ENCODE measurements around the gene ZNF410.

Gene ZNF410

DNA sequence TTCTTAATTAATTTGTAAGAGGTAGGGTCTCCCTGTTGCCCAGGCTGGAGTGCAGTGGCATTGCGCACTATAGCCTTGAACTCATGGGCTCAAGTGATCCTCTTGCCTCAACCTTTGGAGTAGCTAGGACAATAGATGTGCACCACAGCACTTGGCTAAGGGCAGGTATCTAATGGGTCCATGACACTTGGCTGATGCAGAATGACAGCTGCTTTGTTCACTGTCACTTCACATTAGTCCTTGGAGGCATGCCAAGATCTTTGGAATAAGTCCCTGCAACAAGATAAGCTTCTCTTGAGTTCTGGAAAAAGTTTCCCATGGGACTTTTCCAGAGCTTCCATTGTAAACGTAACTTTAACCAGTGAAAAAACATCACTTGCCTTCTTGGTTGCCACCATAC, 86.8 kb downstream of the ZNF410 start:
- no peak overlapping the region for H3K4me3 ChIP-seq (ENCODE audit: low read depth in 1 of 2, low read length in 2 of 2)
- no peak overlapping the region for H3K27ac ChIP-seq (ENCODE audit: low read length)
- ATAC-seq (ENCODE audit: insufficient read depth, low read depth) (no peak), DNase-seq (no peak)
- no peaks in the 10 kb centered on the region for H3K4me1 ChIP-seq (ENCODE audit: insufficient read depth, low read length)
- H2AFZ ChIP-seq (ENCODE audit: low read depth, low read length): no peak overlapping the region
- no peak overlapping the region for H3K9ac ChIP-seq (ENCODE audit: low read depth, low read length)
- TF ChIP-seq EZH2 (IDR thresholded peaks at IDR 0.05; ENCODE audit: borderline replicate concordance, low read depth, low read length, severe bottlenecking): no peak
- TF ChIP-seq, protein P1, sequence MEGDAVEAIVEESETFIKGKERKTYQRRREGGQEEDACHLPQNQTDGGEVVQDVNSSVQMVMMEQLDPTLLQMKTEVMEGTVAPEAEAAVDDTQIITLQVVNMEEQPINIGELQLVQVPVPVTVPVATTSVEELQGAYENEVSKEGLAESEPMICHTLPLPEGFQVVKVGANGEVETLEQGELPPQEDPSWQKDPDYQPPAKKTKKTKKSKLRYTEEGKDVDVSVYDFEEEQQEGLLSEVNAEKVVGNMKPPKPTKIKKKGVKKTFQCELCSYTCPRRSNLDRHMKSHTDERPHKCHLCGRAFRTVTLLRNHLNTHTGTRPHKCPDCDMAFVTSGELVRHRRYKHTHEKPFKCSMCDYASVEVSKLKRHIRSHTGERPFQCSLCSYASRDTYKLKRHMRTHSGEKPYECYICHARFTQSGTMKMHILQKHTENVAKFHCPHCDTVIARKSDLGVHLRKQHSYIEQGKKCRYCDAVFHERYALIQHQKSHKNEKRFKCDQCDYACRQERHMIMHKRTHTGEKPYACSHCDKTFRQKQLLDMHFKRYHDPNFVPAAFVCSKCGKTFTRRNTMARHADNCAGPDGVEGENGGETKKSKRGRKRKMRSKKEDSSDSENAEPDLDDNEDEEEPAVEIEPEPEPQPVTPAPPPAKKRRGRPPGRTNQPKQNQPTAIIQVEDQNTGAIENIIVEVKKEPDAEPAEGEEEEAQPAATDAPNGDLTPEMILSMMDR (IDR thresholded peaks at IDR 0.05; ENCODE audit: borderline replicate concordance, extremely low read depth, low read length, poor library complexity, severe bottlenecking): no peak
- H3K9me3 ChIP-seq (ENCODE audit: insufficient read depth, low read length, severe bottlenecking): no peaks in the 10 kb centered on the region
- no peak overlapping the region for H3K4me2 ChIP-seq (ENCODE audit: insufficient read depth, low read length)
- no peaks in the 10 kb centered on the region for H4K20me1 ChIP-seq (ENCODE audit: insufficient read depth, low read length)
- peaks cover 49% of the 10 kb centered on the region for H3K36me3 ChIP-seq (ENCODE audit: insufficient read depth, low read length)
- H3K27me3 ChIP-seq (ENCODE audit: insufficient read depth, low read length, poor library complexity): no peaks in the 10 kb centered on the region
- no peaks in the 10 kb centered on the region for H3K79me2 ChIP-seq (ENCODE audit: insufficient read depth, low read length)

DNA sequence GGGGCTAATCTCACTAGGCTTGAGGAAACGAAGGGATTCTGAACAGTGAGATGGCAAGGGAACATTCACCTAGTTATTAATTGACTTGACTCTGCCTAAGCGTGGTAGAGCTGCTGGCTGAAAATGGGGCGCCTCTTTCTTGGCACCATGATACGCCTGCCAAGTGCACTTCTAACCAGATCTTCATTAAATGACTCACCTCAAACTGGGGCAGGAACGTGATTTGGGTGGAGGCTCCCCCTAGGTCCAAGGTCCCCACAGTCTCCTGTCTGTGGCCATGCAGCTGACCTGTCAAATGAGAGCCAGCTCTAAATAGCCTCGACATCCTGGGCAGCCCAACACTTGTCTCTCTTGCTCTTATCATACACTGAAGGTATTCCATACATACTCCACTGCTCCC, 89.5 kb downstream of the ZNF410 start:
- H3K36me3 ChIP-seq (ENCODE audit: insufficient read depth, low read length): peaks cover 37% of the 10 kb centered on the region

DNA sequence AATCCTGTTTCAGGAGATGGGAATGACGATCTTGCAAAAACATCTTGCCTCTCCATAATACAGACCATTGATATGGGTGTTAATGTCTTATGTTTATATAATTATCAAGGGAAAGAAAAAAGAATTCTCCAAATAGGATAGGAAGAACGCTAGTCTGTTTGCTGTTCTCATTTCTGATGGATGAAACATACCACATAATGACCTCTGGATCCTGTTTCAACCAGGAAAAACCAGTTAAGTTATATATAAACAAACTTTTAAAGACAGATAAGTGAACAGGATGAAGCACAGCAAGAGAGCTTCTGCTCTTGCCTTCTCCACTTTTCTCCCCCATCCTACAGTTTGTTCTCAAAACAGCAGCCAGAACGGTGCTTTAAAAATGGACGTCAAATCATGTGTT, 91.2 kb downstream of the ZNF410 start:
- H3K4me2 ChIP-seq (ENCODE audit: insufficient read depth, low read length): no peak overlapping the region
- no peak overlapping the region for H3K27ac ChIP-seq (ENCODE audit: low read length)
- no peaks in the 10 kb centered on the region for H3K9me3 ChIP-seq (ENCODE audit: insufficient read depth, low read length, severe bottlenecking)
- no peak overlapping the region for H2AFZ ChIP-seq (ENCODE audit: low read depth, low read length)
- H3K4me1 ChIP-seq (ENCODE audit: insufficient read depth, low read length): no peaks in the 10 kb centered on the region
- no peaks in the 10 kb centered on the region for H3K27me3 ChIP-seq (ENCODE audit: insufficient read depth, low read length, poor library complexity)
- ATAC-seq (ENCODE audit: insufficient read depth, low read depth) (no peak), DNase-seq (no peak)
- no peaks in the 10 kb centered on the region for H4K20me1 ChIP-seq (ENCODE audit: insufficient read depth, low read length)
- H3K79me2 ChIP-seq (ENCODE audit: insufficient read depth, low read length): no peaks in the 10 kb centered on the region
- H3K36me3 ChIP-seq (ENCODE audit: insufficient read depth, low read length): peaks cover 31% of the 10 kb centered on the region
- no peak overlapping the region for H3K9ac ChIP-seq (ENCODE audit: low read depth, low read length)
- TF ChIP-seq, protein P1 (IDR thresholded peaks at IDR 0.05; ENCODE audit: borderline replicate concordance, extremely low read depth, low read length, poor library complexity, severe bottlenecking): no peak
- TF ChIP-seq EZH2 (IDR thresholded peaks at IDR 0.05; ENCODE audit: borderline replicate concordance, low read depth, low read length, severe bottlenecking): no peak
- no peak overlapping the region for H3K4me3 ChIP-seq (ENCODE audit: low read depth in 1 of 2, low read length in 2 of 2)

More for the DNA sequence above, 89.5 kb downstream of the ZNF410 start:
- no peak overlapping the region for H3K27ac ChIP-seq (ENCODE audit: low read length)
- TF ChIP-seq, protein P1 (IDR thresholded peaks at IDR 0.05; ENCODE audit: borderline replicate concordance, extremely low read depth, low read length, poor library complexity, severe bottlenecking): no peak
- no peak for TF ChIP-seq EZH2 (IDR thresholded peaks at IDR 0.05; ENCODE audit: borderline replicate concordance, low read depth, low read length, severe bottlenecking)
- H3K9me3 ChIP-seq (ENCODE audit: insufficient read depth, low read length, severe bottlenecking): no peaks in the 10 kb centered on the region
- no peak overlapping the region for H3K4me3 ChIP-seq (ENCODE audit: low read depth in 1 of 2, low read length in 2 of 2)
- no peak overlapping the region for H3K9ac ChIP-seq (ENCODE audit: low read depth, low read length)
- H4K20me1 ChIP-seq (ENCODE audit: insufficient read depth, low read length): no peaks in the 10 kb centered on the region
- no peaks in the 10 kb centered on the region for H3K4me1 ChIP-seq (ENCODE audit: insufficient read depth, low read length)
- no peak for ATAC-seq (ENCODE audit: insufficient read depth, low read depth)
- H3K79me2 ChIP-seq (ENCODE audit: insufficient read depth, low read length): no peaks in the 10 kb centered on the region
- no peak overlapping the region for H3K4me2 ChIP-seq (ENCODE audit: insufficient read depth, low read length)
- no peaks in the 10 kb centered on the region for H3K27me3 ChIP-seq (ENCODE audit: insufficient read depth, low read length, poor library complexity)
- no peak overlapping the region for H2AFZ ChIP-seq (ENCODE audit: low read depth, low read length)
- DNase-seq: no peak

All from DND-41 (cell line).